ENCODE data around the gene SULT1B1. TPM values are rescaled to one million over a fixed set of nuclear protein-coding genes. Genes with fewer than 3 reads are reported as not detected.

The SULT1B1 gene
- total RNA-seq, 1 donor, result not detected

DNA sequence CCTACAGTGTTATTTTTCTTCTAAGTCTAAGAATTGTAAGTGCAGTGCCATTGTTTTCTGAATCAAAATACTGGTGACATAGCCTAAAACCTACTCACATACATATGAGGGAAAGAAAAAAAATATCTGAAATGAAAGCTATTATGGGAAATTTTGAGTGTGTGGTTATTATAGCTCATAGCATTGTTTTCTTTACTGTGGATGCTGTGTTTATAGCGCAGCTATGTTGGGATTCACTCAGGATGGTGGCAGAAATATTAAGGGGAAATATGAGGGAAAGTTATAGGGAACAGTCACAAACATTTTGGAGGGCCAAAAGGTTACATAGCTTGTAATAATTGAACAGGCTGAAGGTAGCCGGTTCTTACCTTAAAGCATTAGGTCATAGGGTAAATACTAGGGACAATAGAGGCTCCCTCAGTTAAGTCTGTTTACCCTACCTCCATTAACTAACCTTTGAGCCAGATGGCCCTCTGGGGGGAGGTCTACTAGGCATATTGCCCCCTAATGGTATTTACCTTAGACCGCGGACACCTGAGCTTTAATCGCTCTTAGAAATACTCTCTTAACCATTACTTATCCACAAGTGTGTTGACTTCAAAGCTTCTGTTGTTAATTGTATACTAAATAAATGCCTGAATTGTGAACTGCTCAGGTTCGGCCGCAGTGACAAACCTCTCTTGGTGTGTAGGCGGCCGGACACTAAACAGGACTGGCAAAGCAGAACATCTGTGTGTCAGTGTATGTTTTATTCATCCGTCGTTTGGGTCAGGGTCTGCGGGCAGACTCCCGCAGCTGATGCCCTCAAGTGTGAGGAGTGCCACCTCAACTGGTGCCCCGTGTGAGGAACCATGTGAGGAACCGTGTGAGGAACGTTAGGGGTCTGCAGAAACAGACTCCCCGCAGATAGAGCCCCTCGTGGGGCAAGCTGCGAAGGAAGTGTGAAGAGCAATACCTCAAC is 21.3 kb upstream of the SULT1B1 start:
- H3K4me1 ChIP-seq (ENCODE audit: insufficient read depth, low read length), result no peaks in the 10 kb centered on the region

DNA sequence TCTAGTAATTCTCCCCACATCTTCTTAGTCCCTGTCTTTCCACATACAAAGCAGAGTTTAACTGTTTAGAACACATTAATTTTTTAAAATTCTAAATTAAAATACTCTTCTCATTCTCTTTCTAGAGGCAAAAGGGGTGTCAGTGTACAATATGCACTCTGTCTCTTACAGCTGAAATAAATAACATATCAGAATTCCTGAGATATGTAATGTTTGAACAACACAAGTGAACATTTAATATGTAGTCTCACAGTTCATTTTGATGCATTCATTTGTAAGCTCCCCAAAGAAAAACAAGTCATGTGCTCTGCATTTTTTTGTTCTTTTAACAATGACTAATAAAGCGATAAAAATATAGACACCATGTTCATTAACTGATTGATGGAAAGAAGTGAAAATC is 19.7 kb upstream of the SULT1B1 start:
- Histone ChIP-seq H3K79me2 (ENCODE audit: insufficient read depth, low read length) (no peaks in the 10 kb centered on the region), H3K4me3 (ENCODE audit: insufficient read depth, low read length) (no peak overlapping the region), H4K20me1 (ENCODE audit: insufficient read depth, low read length) (no peaks in the 10 kb centered on the region), H3K9me3 (ENCODE audit: low read depth, low read length) (no peaks in the 10 kb centered on the region), H3K27me3 (ENCODE audit: insufficient read depth, low read length) (no peaks in the 10 kb centered on the region), H3K27ac (ENCODE audit: low read depth, low read length) (no peak overlapping the region), H2AFZ (ENCODE audit: low read length) (no peak overlapping the region), H3K4me2 (ENCODE audit: insufficient read depth, low read length) (no peak overlapping the region), H3K4me1 (ENCODE audit: insufficient read depth, low read length) (no peaks in the 10 kb centered on the region), H3K36me3 (ENCODE audit: insufficient read depth, low read length) (no peaks in the 10 kb centered on the region)
- no peak for DNase-seq (ENCODE audit: insufficient read length, low spot score, missing footprints)
- TF ChIP-seq, protein P1, sequence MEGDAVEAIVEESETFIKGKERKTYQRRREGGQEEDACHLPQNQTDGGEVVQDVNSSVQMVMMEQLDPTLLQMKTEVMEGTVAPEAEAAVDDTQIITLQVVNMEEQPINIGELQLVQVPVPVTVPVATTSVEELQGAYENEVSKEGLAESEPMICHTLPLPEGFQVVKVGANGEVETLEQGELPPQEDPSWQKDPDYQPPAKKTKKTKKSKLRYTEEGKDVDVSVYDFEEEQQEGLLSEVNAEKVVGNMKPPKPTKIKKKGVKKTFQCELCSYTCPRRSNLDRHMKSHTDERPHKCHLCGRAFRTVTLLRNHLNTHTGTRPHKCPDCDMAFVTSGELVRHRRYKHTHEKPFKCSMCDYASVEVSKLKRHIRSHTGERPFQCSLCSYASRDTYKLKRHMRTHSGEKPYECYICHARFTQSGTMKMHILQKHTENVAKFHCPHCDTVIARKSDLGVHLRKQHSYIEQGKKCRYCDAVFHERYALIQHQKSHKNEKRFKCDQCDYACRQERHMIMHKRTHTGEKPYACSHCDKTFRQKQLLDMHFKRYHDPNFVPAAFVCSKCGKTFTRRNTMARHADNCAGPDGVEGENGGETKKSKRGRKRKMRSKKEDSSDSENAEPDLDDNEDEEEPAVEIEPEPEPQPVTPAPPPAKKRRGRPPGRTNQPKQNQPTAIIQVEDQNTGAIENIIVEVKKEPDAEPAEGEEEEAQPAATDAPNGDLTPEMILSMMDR (IDR thresholded peaks at IDR 0.05; ENCODE audit: extremely low read depth, low read depth, low read length), result no peak

More for the DNA sequence above, 21.3 kb upstream of the SULT1B1 start:
- no peak overlapping the region for H3K4me3 ChIP-seq (ENCODE audit: insufficient read depth, low read length)
- no peaks in the 10 kb centered on the region for H4K20me1 ChIP-seq (ENCODE audit: insufficient read depth, low read length)
- H3K4me2 ChIP-seq (ENCODE audit: insufficient read depth, low read length), result no peak overlapping the region
- H3K9me3 ChIP-seq (ENCODE audit: low read depth, low read length), result no peaks in the 10 kb centered on the region
- no peak overlapping the region for H2AFZ ChIP-seq (ENCODE audit: low read length)
- H3K27ac ChIP-seq (ENCODE audit: low read depth, low read length), result no peak overlapping the region
- no peaks in the 10 kb centered on the region for H3K27me3 ChIP-seq (ENCODE audit: insufficient read depth, low read length)
- TF ChIP-seq, protein P1 (IDR thresholded peaks at IDR 0.05; ENCODE audit: extremely low read depth, low read depth, low read length), result no peak
- H3K79me2 ChIP-seq (ENCODE audit: insufficient read depth, low read length), result no peaks in the 10 kb centered on the region
- H3K36me3 ChIP-seq (ENCODE audit: insufficient read depth, low read length), result no peaks in the 10 kb centered on the region
- no peak for DNase-seq (ENCODE audit: insufficient read length, low spot score, missing footprints)

DNA sequence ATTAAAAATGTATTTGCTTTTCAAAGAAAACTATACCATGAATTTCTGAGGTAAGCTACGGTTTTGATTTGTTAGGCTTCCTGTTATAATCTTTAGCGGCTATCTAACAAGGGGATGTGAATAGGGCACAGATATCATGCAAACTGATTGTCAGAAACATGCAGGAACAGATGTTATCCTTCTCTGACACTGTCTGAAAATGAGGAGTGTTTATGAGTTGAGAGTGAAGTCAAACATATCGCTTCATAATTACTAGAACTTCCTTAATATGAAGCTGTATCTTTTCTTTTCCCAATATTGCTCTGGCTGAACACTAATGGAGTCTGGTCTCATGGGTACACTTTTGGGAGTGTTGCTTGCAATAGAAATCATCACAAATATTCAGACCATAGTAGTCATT is 16.3 kb upstream of the SULT1B1 start:
- H3K9me3 ChIP-seq (ENCODE audit: low read depth, low read length), result no peaks in the 10 kb centered on the region
- TF ChIP-seq, protein P1 (IDR thresholded peaks at IDR 0.05; ENCODE audit: extremely low read depth, low read depth, low read length), result no peak
- H3K4me2 ChIP-seq (ENCODE audit: insufficient read depth, low read length), result no peak overlapping the region
- no peak for DNase-seq (ENCODE audit: insufficient read length, low spot score, missing footprints)
- no peaks in the 10 kb centered on the region for H3K27me3 ChIP-seq (ENCODE audit: insufficient read depth, low read length)
- H2AFZ ChIP-seq (ENCODE audit: low read length), result no peak overlapping the region
- H3K79me2 ChIP-seq (ENCODE audit: insufficient read depth, low read length), result no peaks in the 10 kb centered on the region
- H3K4me3 ChIP-seq (ENCODE audit: insufficient read depth, low read length), result no peak overlapping the region
- H4K20me1 ChIP-seq (ENCODE audit: insufficient read depth, low read length), result no peaks in the 10 kb centered on the region
- no peaks in the 10 kb centered on the region for H3K4me1 ChIP-seq (ENCODE audit: insufficient read depth, low read length)
- no peak overlapping the region for H3K27ac ChIP-seq (ENCODE audit: low read depth, low read length)
- H3K36me3 ChIP-seq (ENCODE audit: insufficient read depth, low read length), result no peaks in the 10 kb centered on the region

DNA sequence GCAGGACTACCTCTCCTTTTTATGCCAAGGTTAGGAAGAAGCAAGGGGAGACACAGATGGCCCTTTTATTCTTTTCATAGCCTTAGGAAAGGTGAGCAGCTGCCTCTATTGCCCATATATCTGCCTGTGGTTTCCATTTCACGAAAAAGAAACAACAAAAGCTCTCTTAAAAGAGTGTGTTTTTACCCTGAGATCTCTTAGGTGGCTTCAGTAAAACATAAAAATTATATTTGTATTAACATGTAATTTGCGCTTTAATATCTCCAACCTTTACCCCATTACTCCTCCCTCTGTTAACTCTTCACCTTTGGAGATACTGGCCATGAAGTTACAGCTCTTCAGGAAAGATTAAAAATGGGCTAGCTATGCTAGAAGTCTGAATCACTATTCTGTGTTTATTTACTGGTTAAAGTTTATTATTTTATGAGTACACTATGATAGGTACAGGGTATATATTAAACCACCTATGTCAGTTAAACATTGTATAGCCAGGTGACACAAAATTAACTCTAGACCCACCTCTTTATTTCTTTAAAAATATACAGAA is 15.0 kb upstream of the SULT1B1 start:
- no peak overlapping the region for H3K27ac ChIP-seq (ENCODE audit: low read depth, low read length)
- no peaks in the 10 kb centered on the region for H3K36me3 ChIP-seq (ENCODE audit: insufficient read depth, low read length)
- no peak overlapping the region for H2AFZ ChIP-seq (ENCODE audit: low read length)
- no peaks in the 10 kb centered on the region for H3K4me1 ChIP-seq (ENCODE audit: insufficient read depth, low read length)
- no peak overlapping the region for H3K4me3 ChIP-seq (ENCODE audit: insufficient read depth, low read length)
- no peaks in the 10 kb centered on the region for H3K9me3 ChIP-seq (ENCODE audit: low read depth, low read length)
- H3K79me2 ChIP-seq (ENCODE audit: insufficient read depth, low read length), result no peaks in the 10 kb centered on the region
- TF ChIP-seq, protein P1 (IDR thresholded peaks at IDR 0.05; ENCODE audit: extremely low read depth, low read depth, low read length), result no peak
- no peaks in the 10 kb centered on the region for H3K27me3 ChIP-seq (ENCODE audit: insufficient read depth, low read length)
- no peaks in the 10 kb centered on the region for H4K20me1 ChIP-seq (ENCODE audit: insufficient read depth, low read length)
- no peak for DNase-seq (ENCODE audit: insufficient read length, low spot score, missing footprints)
- no peak overlapping the region for H3K4me2 ChIP-seq (ENCODE audit: insufficient read depth, low read length)
